Fibroblast of lung (primary cell): ENCODE data around the gene CEMP1.

ENCODE experiments used
- EZH2 ChIP-seq: IDR thresholded peaks from 2 replicates; pipeline ENCODE4 v1.5.1; 2012; ENCODE audit warnings: low read length, control low read depth, mild to moderate bottlenecking; ENCODE audit errors: missing control alignments
- TF ChIP-seq, protein P1 (sequence below), 2 donors: IDR thresholded peaks in 1 of 2; conservative IDR thresholded peaks in 1 of 2; 1 replicate in 1 of 2; 2 replicates in 1 of 2; pipeline ENCODE4 v1.5.1; 2011 to 2012; ENCODE audit warnings: low read length in 2 of 2, control low read depth in 1 of 2, inconsistent platforms in 1 of 2, low read depth in 1 of 2, mild to moderate bottlenecking in 1 of 2

DNA sequence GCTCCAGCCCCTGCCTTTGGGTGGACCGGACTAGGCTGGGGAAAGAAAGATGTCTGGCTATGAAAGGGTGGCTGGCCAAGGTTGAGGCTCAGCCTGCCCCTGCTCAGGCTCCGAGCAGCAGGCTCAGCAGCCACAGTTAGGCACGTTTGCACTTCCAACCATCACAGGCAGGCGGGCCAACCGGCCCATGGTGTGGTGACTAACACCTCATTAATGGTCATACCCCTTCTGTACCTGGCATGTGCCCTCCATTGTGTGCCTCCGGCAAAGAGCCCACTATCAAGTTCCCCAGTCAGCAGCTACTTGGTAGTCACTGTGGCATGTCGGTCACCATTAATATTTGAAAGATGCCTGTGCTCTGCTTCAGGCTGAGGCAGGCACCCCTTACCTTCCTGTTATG lies 49.5 kb downstream of the CEMP1 start:
- TF ChIP-seq, protein P1, sequence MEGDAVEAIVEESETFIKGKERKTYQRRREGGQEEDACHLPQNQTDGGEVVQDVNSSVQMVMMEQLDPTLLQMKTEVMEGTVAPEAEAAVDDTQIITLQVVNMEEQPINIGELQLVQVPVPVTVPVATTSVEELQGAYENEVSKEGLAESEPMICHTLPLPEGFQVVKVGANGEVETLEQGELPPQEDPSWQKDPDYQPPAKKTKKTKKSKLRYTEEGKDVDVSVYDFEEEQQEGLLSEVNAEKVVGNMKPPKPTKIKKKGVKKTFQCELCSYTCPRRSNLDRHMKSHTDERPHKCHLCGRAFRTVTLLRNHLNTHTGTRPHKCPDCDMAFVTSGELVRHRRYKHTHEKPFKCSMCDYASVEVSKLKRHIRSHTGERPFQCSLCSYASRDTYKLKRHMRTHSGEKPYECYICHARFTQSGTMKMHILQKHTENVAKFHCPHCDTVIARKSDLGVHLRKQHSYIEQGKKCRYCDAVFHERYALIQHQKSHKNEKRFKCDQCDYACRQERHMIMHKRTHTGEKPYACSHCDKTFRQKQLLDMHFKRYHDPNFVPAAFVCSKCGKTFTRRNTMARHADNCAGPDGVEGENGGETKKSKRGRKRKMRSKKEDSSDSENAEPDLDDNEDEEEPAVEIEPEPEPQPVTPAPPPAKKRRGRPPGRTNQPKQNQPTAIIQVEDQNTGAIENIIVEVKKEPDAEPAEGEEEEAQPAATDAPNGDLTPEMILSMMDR (conservative IDR thresholded peaks at IDR 0.05 in 1 of 2, IDR thresholded peaks at IDR 0.05 in 1 of 2; ENCODE audit: low read depth in 1 of 2, low read length in 2 of 2) = no peak
- no peak for TF ChIP-seq EZH2
